Testis (tissue), 2 donors: ENCODE data around the gene IL1RAP.

Source experiments
- POLR2A ChIP-seq: fragments of 450-650 bp; IDR thresholded peaks from one replicate; pipeline ENCODE4 v1.6.1; 2017; ENCODE audit warnings: antibody characterized with exemption, mild to moderate bottlenecking, moderate library complexity
- TF ChIP-seq, protein P1 (sequence below), 3 experiments: fragments of 450-650 bp in 2 of 3; fragments of 200-600 bp in 1 of 3; sonication (generic) in 1 of 3; IDR thresholded peaks; one replicate each; pipeline ENCODE4 v1.5.1; 2016 to 2019; ENCODE audit warnings: antibody characterized with exemption in 3 of 3, mild to moderate bottlenecking in 2 of 3, moderate library complexity in 1 of 3

DNA sequence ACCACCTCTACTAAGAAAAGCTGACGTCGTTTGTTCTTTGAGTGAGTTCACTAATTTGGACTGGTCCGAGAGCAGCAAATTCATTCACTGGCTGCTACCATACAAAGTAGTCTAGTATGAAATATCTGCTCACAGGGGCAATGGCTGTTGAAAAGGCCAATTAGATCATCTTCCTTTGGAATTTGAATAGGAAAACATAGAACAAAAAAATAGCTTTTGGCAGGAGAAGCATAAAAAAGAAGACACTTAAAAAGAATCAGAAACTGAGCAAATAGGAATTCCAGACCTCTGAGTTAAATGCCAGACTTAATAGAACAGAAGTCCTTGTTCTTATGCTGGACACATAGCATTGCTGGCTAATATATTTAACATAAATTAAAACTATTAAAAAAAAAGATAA lies 159.3 kb downstream of the IL1RAP start:
- TF ChIP-seq, protein P1, sequence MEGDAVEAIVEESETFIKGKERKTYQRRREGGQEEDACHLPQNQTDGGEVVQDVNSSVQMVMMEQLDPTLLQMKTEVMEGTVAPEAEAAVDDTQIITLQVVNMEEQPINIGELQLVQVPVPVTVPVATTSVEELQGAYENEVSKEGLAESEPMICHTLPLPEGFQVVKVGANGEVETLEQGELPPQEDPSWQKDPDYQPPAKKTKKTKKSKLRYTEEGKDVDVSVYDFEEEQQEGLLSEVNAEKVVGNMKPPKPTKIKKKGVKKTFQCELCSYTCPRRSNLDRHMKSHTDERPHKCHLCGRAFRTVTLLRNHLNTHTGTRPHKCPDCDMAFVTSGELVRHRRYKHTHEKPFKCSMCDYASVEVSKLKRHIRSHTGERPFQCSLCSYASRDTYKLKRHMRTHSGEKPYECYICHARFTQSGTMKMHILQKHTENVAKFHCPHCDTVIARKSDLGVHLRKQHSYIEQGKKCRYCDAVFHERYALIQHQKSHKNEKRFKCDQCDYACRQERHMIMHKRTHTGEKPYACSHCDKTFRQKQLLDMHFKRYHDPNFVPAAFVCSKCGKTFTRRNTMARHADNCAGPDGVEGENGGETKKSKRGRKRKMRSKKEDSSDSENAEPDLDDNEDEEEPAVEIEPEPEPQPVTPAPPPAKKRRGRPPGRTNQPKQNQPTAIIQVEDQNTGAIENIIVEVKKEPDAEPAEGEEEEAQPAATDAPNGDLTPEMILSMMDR (IDR thresholded peaks at IDR 0.05), result no peak
- TF ChIP-seq POLR2A, result no peak
